HepG2 (cell line): ENCODE measurements around the gene FGFR4.

Experiments used
- ATF7-NPFF ChIP-seq: sonication (generic); formaldehyde crosslinking; IDR thresholded peaks from 2 replicates; pipeline ENCODE4 v1.8.1; 2023; ENCODE audit warnings: mild to moderate bottlenecking, low read depth, missing genetic modification reagents, moderate library complexity
- CTCF ChIP-seq: sonication (generic); formaldehyde crosslinking; IDR thresholded peaks from 2 replicates; pipeline ENCODE4 v1.5.0; 2020; ENCODE audit warnings: mild to moderate bottlenecking, missing genetic modification reagents, moderate library complexity
- EZH2 ChIP-seq: conservative IDR thresholded peaks from 2 replicates; pipeline ENCODE4 v1.6.1; 2012; ENCODE audit warnings: mild to moderate bottlenecking, low read depth, low read length, moderate library complexity
- MAX ChIP-seq: IDR thresholded peaks from 2 replicates; pipeline ENCODE4 v1.6.1; 2012; ENCODE audit warnings: inconsistent platforms
- MIER3 ChIP-seq: IDR thresholded peaks from 2 replicates; pipeline ENCODE4 v1.6.1; 2016; ENCODE audit warnings: missing compliant biosample characterization, borderline replicate concordance
- SIN3A ChIP-seq: IDR thresholded peaks from 2 replicates; pipeline ENCODE4 v1.6.1; 2011; ENCODE audit warnings: low read depth, mild to moderate bottlenecking, control low read depth, low read length, borderline replicate concordance
- SIN3B ChIP-seq: fragments of 150-350 bp; IDR thresholded peaks from 2 replicates; pipeline ENCODE4 v1.6.1; 2014; ENCODE audit warnings: low read length
- YY1 ChIP-seq: IDR thresholded peaks from 2 replicates; pipeline ENCODE4 v1.6.1; 2011; ENCODE audit warnings: low read length, low read depth, moderate library complexity, mild to moderate bottlenecking; ENCODE audit not compliant: insufficient read depth, insufficient replicate concordance
- ZGPAT ChIP-seq: IDR thresholded peaks from 2 replicates; pipeline ENCODE4 v1.6.1; 2016; ENCODE audit warnings: mild to moderate bottlenecking
- ZNF253 ChIP-seq: sonication (generic); formaldehyde crosslinking; IDR thresholded peaks from 2 replicates; pipeline ENCODE4 v1.8.0; 2022; ENCODE audit warnings: mild to moderate bottlenecking, missing genetic modification reagents, borderline replicate concordance
- ZNF317 ChIP-seq: sonication (generic); formaldehyde crosslinking; IDR thresholded peaks from 2 replicates; pipeline ENCODE4 v1.5.0; 2020; ENCODE audit warnings: mild to moderate bottlenecking, missing genetic modification reagents
- ZNF335 ChIP-seq: sonication (generic); formaldehyde crosslinking; IDR thresholded peaks from 2 replicates; pipeline ENCODE4 v1.4.0; 2020; ENCODE audit warnings: missing genetic modification reagents
- ZNF619 ChIP-seq: sonication (generic); formaldehyde crosslinking; IDR thresholded peaks from 2 replicates; pipeline ENCODE4 v1.4.0; 2020; ENCODE audit warnings: mild to moderate bottlenecking, missing genetic modification reagents
- ZNF639 ChIP-seq: conservative IDR thresholded peaks from 2 replicates; pipeline ENCODE4 v1.6.1; 2018; ENCODE audit warnings: missing genetic modification reagents

GRCh38 chr5:177122566-177122965 lies 35.9 kb downstream of the FGFR4 start:
- TF ChIP-seq CTCF (CRISPR knock-in tag) (no peak), MAX (no peak), ATF7-NPFF (CRISPR knock-in tag) (no peak), ZNF619 (no peak), SIN3B (no peak), ZNF253 (CRISPR knock-in tag) (no peak), ZNF317 (CRISPR knock-in tag) (no peak), MIER3 (CRISPR knock-in tag) (no peak), ZNF335 (CRISPR knock-in tag) (no peak), ZGPAT (CRISPR knock-in tag) (no peak), SIN3A (no peak), EZH2 (no peak), ZNF639 (CRISPR knock-in tag) (no peak), YY1 (no peak)
